IMR-90 (cell line): ENCODE measurements around the gene MFAP2. TPM values are rescaled to one million over a fixed set of nuclear protein-coding genes. Genes with fewer than 3 reads are reported as not detected.

Experiments used
- ATAC-seq: fragments of 200-7000 bp; cut with Tn5 transposase; 2 replicates; pipeline ENCODE4 v1.9.1; 2020; ENCODE audit warnings: low read depth, mild to moderate bottlenecking, moderate library complexity
- BruUV-seq: library from RNA; stranded (reverse); fragments of 400-500 nt; replicated peaks from 2 replicates; lab custom pipeline; 2021; lab: Mats Ljungman, UMichigan
- CTCF ChIA-PET: fragments of 300-600 bp; formaldehyde crosslinking; extraction: SDS; loops from one replicate; lab custom pipeline; 2021; ENCODE audit warnings: antibody characterized with exemption; lab: Yijun Ruan, JAX
- POLR2A ChIA-PET: fragments of 300-600 bp; sonication (Branson Sonifier 250); formaldehyde crosslinking; loops from one replicate; lab custom pipeline; 2022; ENCODE audit warnings: antibody characterized with exemption; ENCODE audit not compliant: unreplicated experiment; lab: Charles Lee
- DNase-seq: peaks from one replicate; pipeline ENCODE4 v3.0.0; 2013
- H2AFZ ChIP-seq: replicated peaks from 2 replicates; pipeline ENCODE3; 2013; ENCODE audit warnings: low read length, mild to moderate bottlenecking; ENCODE audit not compliant: poor library complexity
- H2AK5ac ChIP-seq: 2 replicates; pipeline ENCODE4 v1.6.1; 2013; ENCODE audit warnings: low read depth, low read length, inconsistent platforms
- H2AK9ac ChIP-seq: replicated peaks from 2 replicates; pipeline ENCODE3; 2013; ENCODE audit warnings: mild to moderate bottlenecking, low read depth, low read length, moderate library complexity; ENCODE audit not compliant: poor library complexity
- H2BK120ac ChIP-seq: 2 replicates; pipeline ENCODE4 v1.6.1; 2013; ENCODE audit warnings: low read depth, low read length, inconsistent platforms
- H2BK15ac ChIP-seq: 3 replicates; pipeline ENCODE4 v1.6.1; 2013; ENCODE audit warnings: low read depth, low read length, inconsistent platforms
- H2BK20ac ChIP-seq: 2 replicates; pipeline ENCODE4 v1.6.1; 2013; ENCODE audit warnings: low read depth, mild to moderate bottlenecking, inconsistent platforms, low read length, moderate library complexity
- H2BK5ac ChIP-seq: 2 replicates; pipeline ENCODE4 v1.6.1; 2013; ENCODE audit warnings: mild to moderate bottlenecking, low read depth, low read length, inconsistent platforms; ENCODE audit not compliant: poor library complexity, severe bottlenecking
- H3K14ac ChIP-seq: replicated peaks from 2 replicates; pipeline ENCODE4 v1.6.1; 2013; ENCODE audit warnings: low read depth, low read length, inconsistent platforms
- H3K18ac ChIP-seq: 2 replicates; pipeline ENCODE4 v1.6.1; 2013; ENCODE audit warnings: low read depth, low read length, control low read depth
- H3K23ac ChIP-seq: 2 replicates; pipeline ENCODE4 v1.6.1; 2013; ENCODE audit warnings: low read depth, low read length, inconsistent platforms
- H3K27ac ChIP-seq: 2 replicates; pipeline ENCODE4 v1.5.1; 2013; ENCODE audit warnings: mild to moderate bottlenecking, control low read depth, low read length; ENCODE audit not compliant: insufficient read depth
- H3K27me3 ChIP-seq: 2 replicates; pipeline ENCODE4 v1.6.1; 2013; ENCODE audit warnings: low read length; ENCODE audit not compliant: control insufficient read depth, insufficient read depth
- H3K36me3 ChIP-seq: 2 replicates; pipeline ENCODE4 v1.6.1; 2013; ENCODE audit warnings: low read length, mixed read lengths; ENCODE audit not compliant: control insufficient read depth, insufficient read depth
- H3K4ac ChIP-seq: 2 replicates; pipeline ENCODE4 v1.6.1; 2013; ENCODE audit warnings: low read depth, low read length, inconsistent platforms
- H3K4me1 ChIP-seq: 2 replicates; pipeline ENCODE4 v1.6.1; 2013; ENCODE audit warnings: low read length, mixed read lengths; ENCODE audit not compliant: control insufficient read depth, insufficient read depth
- H3K4me2 ChIP-seq: 2 replicates; pipeline ENCODE4 v1.6.1; 2013; ENCODE audit warnings: low read depth, mild to moderate bottlenecking, control low read depth, low read length, moderate library complexity
- H3K4me3 ChIP-seq: 2 replicates; pipeline ENCODE4 v1.5.1; 2013; ENCODE audit warnings: low read depth, mild to moderate bottlenecking, control low read depth, low read length, moderate library complexity; ENCODE audit not compliant: insufficient read depth
- H3K56ac ChIP-seq: 2 replicates; pipeline ENCODE4 v1.6.1; 2013; ENCODE audit warnings: low read length, inconsistent platforms; ENCODE audit not compliant: insufficient read depth; ENCODE audit errors: extremely low read depth
- H3K79me1 ChIP-seq, 2 experiments: 2 replicates each; pipeline ENCODE4 v1.6.1; 2013; ENCODE audit warnings: low read length in 2 of 2, inconsistent platforms in 1 of 2, low read depth in 1 of 2
- H3K9ac ChIP-seq: 2 replicates; pipeline ENCODE4 v1.6.1; 2013; ENCODE audit warnings: low read depth, low read length, control low read depth
- H3K9me1 ChIP-seq: 2 replicates; pipeline ENCODE4 v1.6.1; 2013; ENCODE audit warnings: low read length, inconsistent platforms; ENCODE audit not compliant: insufficient read depth
- H3K9me3 ChIP-seq: 2 replicates; pipeline ENCODE4 v1.6.1; 2013; ENCODE audit warnings: low read length; ENCODE audit not compliant: control insufficient read depth, insufficient read depth
- H4K20me1 ChIP-seq: 2 replicates; pipeline ENCODE4 v1.6.1; 2013; ENCODE audit warnings: low read length, inconsistent platforms; ENCODE audit not compliant: insufficient read depth
- H4K5ac ChIP-seq: 2 replicates; pipeline ENCODE4 v1.6.1; 2013; ENCODE audit warnings: mild to moderate bottlenecking, low read depth, low read length, control low read depth
- H4K8ac ChIP-seq, 2 experiments: 2 replicates each; pipeline ENCODE4 v1.6.1; 2013; ENCODE audit warnings: low read depth in 2 of 2, low read length in 2 of 2, control low read depth in 1 of 2, inconsistent platforms in 1 of 2
- H4K91ac ChIP-seq: 2 replicates; pipeline ENCODE4 v1.6.1; 2013; ENCODE audit warnings: low read depth, low read length, inconsistent platforms; ENCODE audit not compliant: insufficient read depth
- BHLHE40 ChIP-seq: fragments of 150-350 bp; IDR thresholded peaks from 2 replicates; pipeline ENCODE4 v1.6.1; 2016; ENCODE audit warnings: mild to moderate bottlenecking, low read depth, low read length
- CEBPB ChIP-seq: IDR thresholded peaks from 2 replicates; pipeline ENCODE4 v1.6.1; 2012; ENCODE audit warnings: low read depth, low read length, improper control_type of control experiment
- FOS ChIP-seq: fragments of 150-350 bp; IDR thresholded peaks from 2 replicates; pipeline ENCODE4 v1.6.1; 2016; ENCODE audit warnings: low read depth, low read length
- MAFK ChIP-seq: IDR thresholded peaks from 2 replicates; pipeline ENCODE4 v1.6.1; 2012; ENCODE audit warnings: low read depth, low read length, improper control_type of control experiment
- MAZ ChIP-seq: IDR thresholded peaks from 2 replicates; pipeline ENCODE4 v1.6.1; 2012; ENCODE audit warnings: low read depth, mild to moderate bottlenecking, low read length, improper control_type of control experiment, moderate library complexity, borderline replicate concordance
- MXI1 ChIP-seq: IDR thresholded peaks from 2 replicates; pipeline ENCODE4 v1.6.1; 2012; ENCODE audit warnings: low read depth, mild to moderate bottlenecking, low read length, moderate library complexity, borderline replicate concordance
- NFE2L2 ChIP-seq: fragments of 150-350 bp; IDR thresholded peaks from 2 replicates; pipeline ENCODE4 v1.6.1; 2016; ENCODE audit warnings: low read depth, mild to moderate bottlenecking, low read length
- POLR2A ChIP-seq: IDR thresholded peaks from 2 replicates; pipeline ENCODE4 v1.6.1; 2012; ENCODE audit warnings: mild to moderate bottlenecking, low read depth, low read length
- RAD21 ChIP-seq: IDR thresholded peaks from 2 replicates; pipeline ENCODE4 v1.6.1; 2012; ENCODE audit warnings: low read length, improper control_type of control experiment
- RCOR1 ChIP-seq: IDR thresholded peaks from 2 replicates; pipeline ENCODE4 v1.6.1; 2012; ENCODE audit warnings: mild to moderate bottlenecking, low read length, improper control_type of control experiment; ENCODE audit not compliant: insufficient replicate concordance
- RFX5 ChIP-seq: IDR thresholded peaks from 2 replicates; pipeline ENCODE4 v1.8.0; 2012; ENCODE audit warnings: low read depth, mild to moderate bottlenecking, low read length, moderate library complexity
- SMC3 ChIP-seq: fragments of 150-350 bp; IDR thresholded peaks from 2 replicates; pipeline ENCODE4 v1.6.1; 2016; ENCODE audit warnings: low read depth, mild to moderate bottlenecking, antibody characterized with exemption, low read length, moderate library complexity
- WGBS, 2 experiments: methylation state at CpG; one replicate each; pipeline versions ENCODE4 v1.1.5 to v1.1.7; 2013; ENCODE audit warnings: missing lambda C conversion rate in 2 of 2; ENCODE audit not compliant: insufficient read length in 1 of 2; ENCODE audit errors: extremely low coverage in 2 of 2; 5-methylcytosine and 5-hydroxymethylcytosine counted together
- dilution Hi-C: fragments of 300-500 bp; cut with HindIII; formaldehyde crosslinking; loops from one replicate; pipeline ENCODE4 v1.14.3; 2018; ENCODE audit warnings: low sequenced_read_pairs; ENCODE audit not compliant: unreplicated experiment
- in situ Hi-C: fragments of 300-500 bp; cut with MboI; formaldehyde crosslinking; loops from 3 replicates; pipeline ENCODE4 v1.14.3; 2019; ENCODE audit warnings: low sequenced_read_pairs, inconsistent platforms, mixed read lengths
- intact Hi-C: fragments of 100-400 bp; cut with micrococcal nuclease; formaldehyde crosslinking; loops from 2 replicates; pipeline ENCODE4 v1.10.0; 2022
- polyA plus RNA-seq, 3 experiments: library from polyadenylated mRNA; depleted of rRNA; stranded (reverse); fragments of >200 nt; gene quantifications; 2 replicates each; pipeline ENCODE4 v1.2.3, GENCODE V29; 2012; ENCODE audit warnings: low replicate concordance in 1 of 3
- total RNA-seq: library from RNA; depleted of rRNA; stranded (reverse); fragments of >200 nt; gene quantifications from 2 replicates; pipeline ENCODE4 v1.2.3, GENCODE V29; 2012
- TF ChIP-seq, protein P1 (sequence below): conservative IDR thresholded peaks from 2 replicates; pipeline ENCODE4 v1.5.1; 2012; ENCODE audit warnings: mild to moderate bottlenecking, low read depth, low read length, improper control_type of control experiment
- TF ChIP-seq, protein P2 (sequence below): fragments of 150-350 bp; IDR thresholded peaks from 2 replicates; pipeline ENCODE4 v1.6.1; 2017; ENCODE audit warnings: mild to moderate bottlenecking, antibody characterized with exemption, low read length, low read depth

Gene MFAP2
- total and polyA plus RNA-seq, 2 of the 4 experiments (the other 2 are of a cell fraction) = 3.9 to 13.9 TPM

DNA sequence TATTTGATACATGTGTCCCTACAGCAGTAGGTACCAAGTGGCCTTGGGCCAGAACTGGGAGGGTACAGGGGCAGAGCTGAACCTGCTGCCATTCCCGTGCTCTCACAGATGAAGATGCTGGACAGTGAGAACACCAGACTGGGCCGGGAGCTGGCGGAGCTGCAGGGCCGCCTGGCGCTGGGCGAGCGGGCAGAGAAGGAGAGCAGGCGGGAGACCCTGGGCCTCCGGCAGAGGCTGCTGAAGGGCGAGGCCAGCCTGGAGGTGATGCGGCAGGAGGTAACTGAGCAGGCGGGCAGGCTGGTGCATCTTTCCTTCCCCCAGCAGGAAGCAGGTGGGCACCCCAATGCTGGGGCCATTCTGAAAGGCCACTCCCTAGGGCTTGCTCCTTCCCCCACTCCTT is 21.9 kb downstream of the MFAP2 start:
- Histone ChIP-seq H3K4me1 (peaks cover 1% of the 10 kb centered on the region; the same call in 1 of the 2 replicates), H2AK5ac (no peak overlapping the region), H3K56ac (no peak overlapping the region), H3K4me3 (no peak overlapping the region), H2BK15ac (no peak overlapping the region), H3K9me1 (peaks cover 2% of the 10 kb centered on the region; the same call in 1 of the 2 replicates), H3K18ac (no peak overlapping the region), H3K4me2 (no peak overlapping the region), H2BK120ac (no peak overlapping the region), H3K36me3 (peaks cover 7% of the 10 kb centered on the region), H3K9me3 (no peaks in the 10 kb centered on the region), H3K14ac (no peak overlapping the region), H4K20me1 (no peaks in the 10 kb centered on the region), H3K4ac (no peak overlapping the region), H4K5ac (no peak overlapping the region), H4K8ac (no peak overlapping the region), H4K91ac (no peak overlapping the region), H3K27me3 (no peaks in the 10 kb centered on the region), H2AK9ac (no peak overlapping the region), H2AFZ (no peak overlapping the region), H3K27ac (no peak overlapping the region), H2BK20ac (no peak overlapping the region), H3K9ac (no peak overlapping the region), H3K23ac (no peak overlapping the region), H3K79me1 (0 out of 4 replicates have a peak, but pooled peaks cover 0 to 3% of the 10 kb centered on the region in 2 experiments), H2BK5ac (no peak overlapping the region)
- POLR2A ChIA-PET = no interaction called here
- intact Hi-C loops (no loop called here), dilution Hi-C loops (no loop called here), in situ Hi-C loops (no loop called here)
- BruUV-seq = no TSS peak
- no peak for DNase-seq
- ATAC-seq = no peak
- TF ChIP-seq NFE2L2 (no peak), MAZ (no peak), RFX5 (no peak), RAD21 (no peak), MXI1 (no peak), SMC3 (no peak), POLR2A (no peak), RCOR1 (no peak), MAFK (no peak), CEBPB (no peak), FOS (no peak), BHLHE40 (no peak)
- TF ChIP-seq, protein P1, sequence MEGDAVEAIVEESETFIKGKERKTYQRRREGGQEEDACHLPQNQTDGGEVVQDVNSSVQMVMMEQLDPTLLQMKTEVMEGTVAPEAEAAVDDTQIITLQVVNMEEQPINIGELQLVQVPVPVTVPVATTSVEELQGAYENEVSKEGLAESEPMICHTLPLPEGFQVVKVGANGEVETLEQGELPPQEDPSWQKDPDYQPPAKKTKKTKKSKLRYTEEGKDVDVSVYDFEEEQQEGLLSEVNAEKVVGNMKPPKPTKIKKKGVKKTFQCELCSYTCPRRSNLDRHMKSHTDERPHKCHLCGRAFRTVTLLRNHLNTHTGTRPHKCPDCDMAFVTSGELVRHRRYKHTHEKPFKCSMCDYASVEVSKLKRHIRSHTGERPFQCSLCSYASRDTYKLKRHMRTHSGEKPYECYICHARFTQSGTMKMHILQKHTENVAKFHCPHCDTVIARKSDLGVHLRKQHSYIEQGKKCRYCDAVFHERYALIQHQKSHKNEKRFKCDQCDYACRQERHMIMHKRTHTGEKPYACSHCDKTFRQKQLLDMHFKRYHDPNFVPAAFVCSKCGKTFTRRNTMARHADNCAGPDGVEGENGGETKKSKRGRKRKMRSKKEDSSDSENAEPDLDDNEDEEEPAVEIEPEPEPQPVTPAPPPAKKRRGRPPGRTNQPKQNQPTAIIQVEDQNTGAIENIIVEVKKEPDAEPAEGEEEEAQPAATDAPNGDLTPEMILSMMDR = no peak
- TF ChIP-seq, protein P2, sequence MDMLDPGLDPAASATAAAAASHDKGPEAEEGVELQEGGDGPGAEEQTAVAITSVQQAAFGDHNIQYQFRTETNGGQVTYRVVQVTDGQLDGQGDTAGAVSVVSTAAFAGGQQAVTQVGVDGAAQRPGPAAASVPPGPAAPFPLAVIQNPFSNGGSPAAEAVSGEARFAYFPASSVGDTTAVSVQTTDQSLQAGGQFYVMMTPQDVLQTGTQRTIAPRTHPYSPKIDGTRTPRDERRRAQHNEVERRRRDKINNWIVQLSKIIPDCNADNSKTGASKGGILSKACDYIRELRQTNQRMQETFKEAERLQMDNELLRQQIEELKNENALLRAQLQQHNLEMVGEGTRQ = no peak
- CTCF ChIA-PET = no interaction called here
- 93% methylated on average over 12 of the region's 12 CpGs; no CpG with 5 or more reads in 1 of the 2 experiments for WGBS, 2 experiments
